ENCODE results near the gene VAV3.
"Not testable (repeated sequence)": the region's sequence is repeated elsewhere in the genome, so short reads cannot be mapped to it uniquely, and the experiment has no call there.

Gene VAV3

GRCh38 chr1:107702946-107703571 is 261.9 kb downstream of the VAV3 start:
- Histone ChIP-seq H3K4me1 (ENCODE audit: control insufficient read depth, insufficient read depth, low read length) (no peaks in the 10 kb centered on the region), H3K4me3 (ENCODE audit: low read depth, low read length) (no peak overlapping the region), H3K9ac (ENCODE audit: low read depth, low read length) (no peak overlapping the region), H3K9me3 (ENCODE audit: control insufficient read depth, insufficient read depth, low read length) (no peaks in the 10 kb centered on the region), H3K36me3 (ENCODE audit: control insufficient read depth, insufficient read depth, low read length) (no peaks in the 10 kb centered on the region), H3K27me3 (ENCODE audit: control insufficient read depth, insufficient read depth, low read length) (no peaks in the 10 kb centered on the region)

GRCh38 chr1:107700651-107701050 is 264.3 kb downstream of the VAV3 start:
- not testable (repeated sequence) for H3K9me3 ChIP-seq (ENCODE audit: control insufficient read depth, insufficient read depth, low read length); H3K4me1 ChIP-seq (ENCODE audit: control insufficient read depth, insufficient read depth, low read length); H3K9ac ChIP-seq (ENCODE audit: low read depth, low read length); H3K4me3 ChIP-seq (ENCODE audit: low read depth, low read length); H3K36me3 ChIP-seq (ENCODE audit: control insufficient read depth, insufficient read depth, low read length); H3K27me3 ChIP-seq (ENCODE audit: control insufficient read depth, insufficient read depth, low read length)

- H3K9me3 ChIP-seq (ENCODE audit: control insufficient read depth, insufficient read depth, low read length) = no peaks in the 10 kb centered on the region
These were observed 266.8 kb downstream of the VAV3 start for GRCh38 chr1:107698161-107698560.

GRCh38 chr1:107695341-107695740 is 269.6 kb downstream of the VAV3 start:
- no peaks in the 10 kb centered on the region for H3K27me3 ChIP-seq (ENCODE audit: control insufficient read depth, insufficient read depth, low read length)
- no peaks in the 10 kb centered on the region for H3K4me1 ChIP-seq (ENCODE audit: control insufficient read depth, insufficient read depth, low read length)
- H3K9me3 ChIP-seq (ENCODE audit: control insufficient read depth, insufficient read depth, low read length) = no peaks in the 10 kb centered on the region
- H3K9ac ChIP-seq (ENCODE audit: low read depth, low read length) = no peak overlapping the region
- H3K4me3 ChIP-seq (ENCODE audit: low read depth, low read length) = no peak overlapping the region
- no peaks in the 10 kb centered on the region for H3K36me3 ChIP-seq (ENCODE audit: control insufficient read depth, insufficient read depth, low read length)

More at GRCh38 chr1:107698161-107698560, 266.8 kb downstream of the VAV3 start:
- Histone ChIP-seq H3K4me3 (ENCODE audit: low read depth, low read length) (no peak overlapping the region), H3K4me1 (ENCODE audit: control insufficient read depth, insufficient read depth, low read length) (no peaks in the 10 kb centered on the region), H3K36me3 (ENCODE audit: control insufficient read depth, insufficient read depth, low read length) (no peaks in the 10 kb centered on the region), H3K27me3 (ENCODE audit: control insufficient read depth, insufficient read depth, low read length) (no peaks in the 10 kb centered on the region), H3K9ac (ENCODE audit: low read depth, low read length) (no peak overlapping the region)

- no peaks in the 10 kb centered on the region for H3K27me3 ChIP-seq (ENCODE audit: control insufficient read depth, insufficient read depth, low read length)
- no peak overlapping the region for H3K9ac ChIP-seq (ENCODE audit: low read depth, low read length)
- no peak overlapping the region for H3K4me3 ChIP-seq (ENCODE audit: low read depth, low read length)
- no peaks in the 10 kb centered on the region for H3K36me3 ChIP-seq (ENCODE audit: control insufficient read depth, insufficient read depth, low read length)
- no peaks in the 10 kb centered on the region for H3K9me3 ChIP-seq (ENCODE audit: control insufficient read depth, insufficient read depth, low read length)
- no peaks in the 10 kb centered on the region for H3K4me1 ChIP-seq (ENCODE audit: control insufficient read depth, insufficient read depth, low read length)
These were observed 272.2 kb downstream of the VAV3 start for GRCh38 chr1:107692580-107693345.

- Histone ChIP-seq H3K4me1 (ENCODE audit: control insufficient read depth, insufficient read depth, low read length) (no peaks in the 10 kb centered on the region), H3K9ac (ENCODE audit: low read depth, low read length) (no peak overlapping the region), H3K36me3 (ENCODE audit: control insufficient read depth, insufficient read depth, low read length) (no peaks in the 10 kb centered on the region), H3K27me3 (ENCODE audit: control insufficient read depth, insufficient read depth, low read length) (no peaks in the 10 kb centered on the region), H3K4me3 (ENCODE audit: low read depth, low read length) (no peak overlapping the region), H3K9me3 (ENCODE audit: control insufficient read depth, insufficient read depth, low read length) (no peaks in the 10 kb centered on the region)
These were observed 273.4 kb downstream of the VAV3 start for GRCh38 chr1:107691540-107691939.

- no peaks in the 10 kb centered on the region for H3K27me3 ChIP-seq (ENCODE audit: control insufficient read depth, insufficient read depth, low read length)
- no peak overlapping the region for H3K9ac ChIP-seq (ENCODE audit: low read depth, low read length)
- no peaks in the 10 kb centered on the region for H3K4me1 ChIP-seq (ENCODE audit: control insufficient read depth, insufficient read depth, low read length)
These were observed 274.5 kb downstream of the VAV3 start for GRCh38 chr1:107690491-107690890.

GRCh38 chr1:107689733-107690132 is 275.2 kb downstream of the VAV3 start:
- Histone ChIP-seq H3K4me1 (ENCODE audit: control insufficient read depth, insufficient read depth, low read length) (no peaks in the 10 kb centered on the region), H3K9ac (ENCODE audit: low read depth, low read length) (no peak overlapping the region), H3K4me3 (ENCODE audit: low read depth, low read length) (no peak overlapping the region), H3K9me3 (ENCODE audit: control insufficient read depth, insufficient read depth, low read length) (no peaks in the 10 kb centered on the region), H3K36me3 (ENCODE audit: control insufficient read depth, insufficient read depth, low read length) (no peaks in the 10 kb centered on the region), H3K27me3 (ENCODE audit: control insufficient read depth, insufficient read depth, low read length) (no peaks in the 10 kb centered on the region)

More at GRCh38 chr1:107690491-107690890, 274.5 kb downstream of the VAV3 start:
- Histone ChIP-seq H3K36me3 (ENCODE audit: control insufficient read depth, insufficient read depth, low read length) (no peaks in the 10 kb centered on the region), H3K4me3 (ENCODE audit: low read depth, low read length) (no peak overlapping the region), H3K9me3 (ENCODE audit: control insufficient read depth, insufficient read depth, low read length) (no peaks in the 10 kb centered on the region)

- H3K36me3 ChIP-seq (ENCODE audit: control insufficient read depth, insufficient read depth, low read length) = no peaks in the 10 kb centered on the region
- no peak overlapping the region for H3K4me3 ChIP-seq (ENCODE audit: low read depth, low read length)
- H3K4me1 ChIP-seq (ENCODE audit: control insufficient read depth, insufficient read depth, low read length) = no peaks in the 10 kb centered on the region
- H3K9ac ChIP-seq (ENCODE audit: low read depth, low read length) = no peak overlapping the region
- H3K9me3 ChIP-seq (ENCODE audit: control insufficient read depth, insufficient read depth, low read length) = no peaks in the 10 kb centered on the region
- H3K27me3 ChIP-seq (ENCODE audit: control insufficient read depth, insufficient read depth, low read length) = no peaks in the 10 kb centered on the region
These were observed 275.8 kb downstream of the VAV3 start for GRCh38 chr1:107689159-107689558.

GRCh38 chr1:107687849-107688753 is 276.9 kb downstream of the VAV3 start:
- H3K27me3 ChIP-seq (ENCODE audit: control insufficient read depth, insufficient read depth, low read length) = no peaks in the 10 kb centered on the region
- no peaks in the 10 kb centered on the region for H3K9me3 ChIP-seq (ENCODE audit: control insufficient read depth, insufficient read depth, low read length)
- H3K9ac ChIP-seq (ENCODE audit: low read depth, low read length) = no peak overlapping the region
- no peak overlapping the region for H3K4me3 ChIP-seq (ENCODE audit: low read depth, low read length)
- no peaks in the 10 kb centered on the region for H3K4me1 ChIP-seq (ENCODE audit: control insufficient read depth, insufficient read depth, low read length)
- H3K36me3 ChIP-seq (ENCODE audit: control insufficient read depth, insufficient read depth, low read length) = no peaks in the 10 kb centered on the region

GRCh38 chr1:107683683-107684082 is 281.3 kb downstream of the VAV3 start:
- Histone ChIP-seq H3K9me3 (ENCODE audit: control insufficient read depth, insufficient read depth, low read length) (no peaks in the 10 kb centered on the region), H3K9ac (ENCODE audit: low read depth, low read length) (no peak overlapping the region), H3K4me3 (ENCODE audit: low read depth, low read length) (no peak overlapping the region), H3K36me3 (ENCODE audit: control insufficient read depth, insufficient read depth, low read length) (no peaks in the 10 kb centered on the region), H3K27me3 (ENCODE audit: control insufficient read depth, insufficient read depth, low read length) (no peaks in the 10 kb centered on the region), H3K4me1 (ENCODE audit: control insufficient read depth, insufficient read depth, low read length) (no peaks in the 10 kb centered on the region)
